ENCODE data around the gene ZNF398. TPM values are rescaled to one million over a fixed set of nuclear protein-coding genes. Genes with fewer than 3 reads are reported as not detected.

Gene ZNF398
- total and polyA plus RNA-seq, 7 donors, result 2.4 to 19.7 (median 13.0) TPM

GRCh38 chr7:149125863-149126661 lies 21.2 kb upstream of the ZNF398 start, which contains the start of gene ZNF425:
Gene ZNF425 (minus strand): TSS chr7:149126324. CDS start chr7:149126213, 111 bp downstream.
- no peaks in the 10 kb centered on the region for H3K27me3 ChIP-seq
- DNase-seq, result peak; percentile 95
- H3K9me3 ChIP-seq, result peaks cover 0 to 5% (median 0%) of the 10 kb centered on the region in 4 donors
- H3K36me3 ChIP-seq, result peaks cover 0 to 15% (median 4%) of the 10 kb centered on the region in 4 donors
- peak within 1 kb of the TSS; percentile 96 to 99 (median 97) for H3K27ac ChIP-seq
- peaks cover 0 to 17% (median 13%) of the 10 kb centered on the region in 4 donors for H3K4me1 ChIP-seq
- no peak for TF ChIP-seq EP300 (IDR thresholded peaks at IDR 0.05)
- peak; percentile 90 to 98 (median 96) for TF ChIP-seq CTCF (IDR thresholded peaks at IDR 0.05)
- TF ChIP-seq POLR2A (IDR thresholded peaks at IDR 0.05), result peak; percentile 87 to 90
- peak; percentile 91 to 97 (median 94) for TF ChIP-seq POLR2AphosphoS5 (IDR thresholded peaks at IDR 0.05)
- 0 to 1% methylated on average over 72 of the region's 72 CpGs for WGBS, 2 donors
- intact Hi-C loops (cut with DNase I), result loop anchor here (1.0 to 10.0 kb wide), 7 partner anchors 21 to 424 kb away; partner anchors contain the start of genes EZH2, ZNF282, ZNF398 and ZNF746
- peak within 1 kb of the TSS; percentile 87 to 99 (median 90) for H3K4me3 ChIP-seq

GRCh38 chr7:149126662-149127266 lies 20.5 kb upstream of the ZNF398 start:
- intact Hi-C loops (cut with DNase I), result loop anchor here (1.0 to 10.0 kb wide), 7 partner anchors 21 to 424 kb away; partner anchors contain the start of genes EZH2, ZNF282, ZNF398 and ZNF746
- no peak for TF ChIP-seq POLR2AphosphoS5 (IDR thresholded peaks at IDR 0.05)
- TF ChIP-seq CTCF (IDR thresholded peaks at IDR 0.05), result no peak
- no peak for TF ChIP-seq POLR2A (IDR thresholded peaks at IDR 0.05)
- no peak for TF ChIP-seq EP300 (IDR thresholded peaks at IDR 0.05)
- H3K4me3 ChIP-seq, result peak overlapping the region; percentile 87 to 99 (median 90)
- peak; percentile 76 for DNase-seq
- H3K27me3 ChIP-seq, result no peaks in the 10 kb centered on the region
- H3K9me3 ChIP-seq, result peaks cover 0 to 5% (median 0%) of the 10 kb centered on the region in 4 donors
- H3K27ac ChIP-seq, result peak overlapping the region; percentile 96 to 99 (median 97)
- 0 to 1% methylated on average over 48 of the region's 48 CpGs for WGBS, 2 donors
- H3K36me3 ChIP-seq, result peaks cover 0 to 20% (median 7%) of the 10 kb centered on the region in 4 donors
- peaks cover 0 to 17% (median 13%) of the 10 kb centered on the region in 4 donors for H3K4me1 ChIP-seq

GRCh38 chr7:149130572-149131198 lies 16.6 kb upstream of the ZNF398 start:
- WGBS, 2 donors, result 96 to 98% methylated on average over 5 of the region's 5 CpGs
- Histone ChIP-seq H3K36me3 (peaks cover 0 to 20% (median 7%) of the 10 kb centered on the region in 4 donors), H3K9me3 (peaks cover 0 to 5% (median 0%) of the 10 kb centered on the region in 4 donors), H3K4me1 (peaks cover 0 to 7% (median 0%) of the 10 kb centered on the region in 4 donors), H3K27me3 (no peaks in the 10 kb centered on the region), H3K27ac (no peak overlapping the region), H3K4me3 (no peak overlapping the region)
- TF ChIP-seq CTCF (IDR thresholded peaks at IDR 0.05), result no peak
- no peak for TF ChIP-seq POLR2A (IDR thresholded peaks at IDR 0.05)
- TF ChIP-seq EP300 (IDR thresholded peaks at IDR 0.05), result no peak
- no peak for TF ChIP-seq POLR2AphosphoS5 (IDR thresholded peaks at IDR 0.05)
- intact Hi-C loops (cut with DNase I), result no loop called here
- DNase-seq, result no peak

- H3K36me3 ChIP-seq, result peaks cover 0 to 20% (median 7%) of the 10 kb centered on the region in 4 donors
- H3K27me3 ChIP-seq, result no peaks in the 10 kb centered on the region
- peak; percentile 6 for DNase-seq
- intact Hi-C loops (cut with DNase I), result no loop called here
- H3K9me3 ChIP-seq, result peaks cover 0 to 5% (median 0%) of the 10 kb centered on the region in 4 donors
- no peak for TF ChIP-seq POLR2AphosphoS5 (IDR thresholded peaks at IDR 0.05)
- no peak for TF ChIP-seq POLR2A (IDR thresholded peaks at IDR 0.05)
- TF ChIP-seq CTCF (IDR thresholded peaks at IDR 0.05), result no peak
- TF ChIP-seq EP300 (IDR thresholded peaks at IDR 0.05), result no peak
- H3K4me3 ChIP-seq, result no peak overlapping the region
- no peak overlapping the region for H3K27ac ChIP-seq
- WGBS, 2 donors, result 95 to 96% methylated on average over 2 of the region's 2 CpGs
- H3K4me1 ChIP-seq, result peaks cover 0 to 2% (median 0%) of the 10 kb centered on the region in 4 donors
Measured at GRCh38 chr7:149133028-149133710, 14.1 kb upstream of the ZNF398 start.

Data from sigmoid colon (tissue), 7 donors.